Dedifferentiated amniotic fluid mesenchymal stem cell (primary cell): ENCODE data around the gene VPS26A.
A peak's percentile ranks its signal among the peaks of the same experiment; 100 is the strongest.

Source experiments
- DNase-seq: peaks from one replicate; pipeline ENCODE4 v3.0.0-alpha.2; 2016; ENCODE audit errors: extremely low spot score

Gene VPS26A

DNA sequence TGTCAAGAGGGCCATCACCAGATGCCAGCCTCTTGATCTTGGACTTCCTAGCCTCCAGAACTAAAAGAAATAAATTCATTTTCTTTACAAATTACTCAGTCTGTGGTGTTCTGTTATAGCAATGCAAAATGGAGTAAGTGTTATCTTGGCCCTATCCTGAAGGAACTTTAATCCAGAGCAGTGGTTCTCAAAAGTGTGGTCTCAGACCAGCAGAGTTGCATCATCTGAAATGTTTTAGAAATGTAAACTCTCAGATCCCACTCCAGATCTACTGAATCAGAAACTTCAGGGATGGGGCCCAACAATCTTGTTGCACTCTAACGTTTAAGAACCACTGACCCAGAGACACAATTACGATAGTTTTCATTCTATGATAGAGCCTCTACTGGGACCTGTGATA lies 52.8 kb downstream of the VPS26A start:
- DNase-seq: no peak

DNA sequence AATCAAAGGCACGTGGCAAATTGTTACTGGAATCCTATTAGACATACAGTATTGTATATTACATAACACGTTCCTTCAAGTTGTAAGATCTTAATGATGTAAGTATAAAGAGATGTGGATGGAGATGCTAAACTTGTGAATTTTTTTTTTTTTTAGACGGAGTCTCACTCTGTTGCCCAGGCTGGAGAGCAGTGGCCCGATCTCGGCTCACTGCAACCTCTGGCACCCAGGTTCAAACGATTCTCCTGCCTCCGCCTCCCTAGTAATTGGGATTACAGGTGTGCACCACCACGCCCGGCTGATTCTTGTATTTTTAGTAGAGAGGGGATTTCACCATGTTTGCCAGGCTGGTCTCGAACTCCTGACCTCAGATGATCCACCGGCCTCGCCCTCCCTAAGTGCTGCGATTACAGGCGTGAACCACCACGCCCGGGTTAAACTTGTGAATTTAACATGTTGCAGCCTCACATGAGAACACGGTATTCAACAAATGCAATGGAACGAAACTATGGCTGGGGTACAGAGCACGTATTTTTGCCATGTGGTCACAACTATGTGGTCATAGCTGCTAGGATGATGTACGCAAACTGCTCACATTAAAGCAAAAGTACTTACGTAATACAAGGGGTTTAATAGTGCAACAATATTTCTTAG lies 55.2 kb downstream of the VPS26A start:
- DNase-seq: peak; percentile 24

DNA sequence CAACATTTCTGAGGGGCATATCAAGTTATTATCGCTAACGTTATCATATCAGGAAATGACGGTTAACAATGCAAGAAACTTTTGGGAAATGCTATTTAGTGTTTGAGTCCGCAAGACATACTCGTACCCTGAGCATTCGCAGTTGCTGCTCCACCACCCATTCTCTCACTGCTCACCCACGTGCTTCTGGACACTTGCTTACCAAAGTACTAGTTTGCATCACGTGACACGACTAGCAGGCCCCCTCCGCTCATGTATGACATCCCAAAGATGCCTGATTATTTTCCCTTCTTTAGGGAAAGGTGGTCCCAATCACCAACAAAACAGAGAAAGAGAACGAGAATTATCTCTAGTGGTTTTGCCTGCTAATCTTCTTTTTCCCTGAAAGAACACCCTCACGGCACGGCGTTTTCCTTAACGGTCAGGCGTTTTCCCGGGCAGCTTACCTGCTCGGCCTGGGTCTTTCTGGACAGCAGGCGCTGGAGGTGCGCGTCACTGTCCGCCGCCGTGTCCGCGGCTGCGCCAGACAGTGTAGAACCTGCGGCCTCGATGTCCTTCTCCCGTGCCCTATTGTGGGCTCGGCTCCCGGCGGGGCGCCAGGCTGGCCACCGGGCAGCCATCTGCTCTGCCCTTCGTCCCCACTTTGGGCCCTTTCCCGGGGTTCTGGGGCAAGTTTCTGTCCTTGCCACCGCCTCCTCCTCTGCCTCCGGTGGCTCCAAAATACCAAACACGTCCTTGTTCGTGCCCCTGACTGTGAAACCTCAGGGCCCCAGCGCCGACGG lies 56.0 kb downstream of the VPS26A start, which contains the start of gene SUPV3L1:
Gene SUPV3L1 (plus strand): TSS at position 492 of the 782 bp plus-strand sequence. CDS start 58 bp downstream, at position 550.
- DNase-seq: peak; percentile 97

DNA sequence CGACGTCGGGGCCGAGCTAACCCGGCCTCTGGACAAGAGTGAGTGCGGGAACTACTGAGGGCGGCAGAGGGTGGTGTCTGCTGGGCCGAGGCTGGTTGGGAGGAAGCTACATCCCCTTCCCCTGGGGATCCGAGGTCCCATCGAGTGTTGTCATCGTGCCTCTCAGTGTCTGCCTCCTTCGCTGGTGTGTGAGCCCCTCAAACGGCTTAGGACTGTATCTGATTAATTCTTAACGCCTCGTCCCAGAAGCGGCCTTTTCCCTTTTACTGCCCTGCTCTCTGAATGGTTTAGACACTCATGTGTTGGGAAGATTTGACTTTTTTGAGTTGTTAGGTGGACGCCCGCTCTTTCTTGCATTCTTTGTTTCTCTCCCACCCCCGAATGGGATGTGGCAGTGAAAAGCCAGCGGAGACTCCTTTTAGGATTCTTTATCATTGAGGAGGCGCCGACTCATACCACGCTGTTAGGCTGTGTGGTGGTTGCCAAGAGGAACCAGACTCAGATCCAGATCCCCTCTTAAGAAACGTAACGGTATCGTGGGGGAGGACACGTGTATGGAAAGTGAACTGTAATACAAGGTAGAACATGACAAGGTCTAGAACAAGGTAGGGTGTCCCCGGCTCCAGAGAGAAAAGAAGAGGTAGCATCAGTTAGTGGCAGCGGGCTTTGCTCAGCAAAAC lies 56.7 kb downstream of the VPS26A start:
- DNase-seq: no peak

DNA sequence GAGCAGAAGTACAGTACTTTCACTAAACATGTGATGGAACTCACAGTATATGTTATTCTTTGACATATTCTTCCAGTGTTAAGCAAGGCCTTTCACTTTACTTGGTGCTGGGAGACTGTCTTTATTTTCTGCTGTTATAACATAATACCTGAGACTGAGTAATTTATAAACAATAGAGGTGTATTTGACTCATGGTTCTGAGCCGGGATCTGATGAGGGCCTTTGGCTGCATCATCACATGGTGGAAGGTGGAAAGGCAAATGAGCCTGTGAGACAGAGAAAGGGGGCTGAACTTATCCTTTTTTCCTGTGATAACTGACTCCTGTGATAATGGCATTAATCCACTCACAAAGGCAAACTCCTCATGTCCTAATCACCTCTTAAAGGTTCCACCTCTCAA lies 57.5 kb downstream of the VPS26A start:
- DNase-seq: no peak

DNA sequence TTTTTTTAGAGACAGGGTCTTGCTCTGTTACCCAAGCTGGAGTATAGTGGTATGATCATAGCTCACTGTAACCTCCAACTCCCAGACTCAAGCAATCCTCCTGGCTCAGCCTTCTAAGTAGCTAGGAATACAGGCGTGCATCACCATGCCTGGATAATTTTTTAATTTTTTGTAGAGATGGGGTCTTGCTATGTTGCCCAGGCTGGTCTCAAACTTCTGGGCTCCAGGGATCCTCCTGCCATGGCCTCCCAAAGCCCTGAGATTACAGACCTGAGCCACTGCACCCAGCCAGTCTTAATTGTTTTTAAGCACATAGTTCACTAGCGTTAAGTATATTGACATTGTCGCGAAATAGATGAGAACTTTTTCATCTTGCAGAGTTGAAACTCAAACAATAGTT lies 58.0 kb downstream of the VPS26A start:
- DNase-seq: no peak

DNA sequence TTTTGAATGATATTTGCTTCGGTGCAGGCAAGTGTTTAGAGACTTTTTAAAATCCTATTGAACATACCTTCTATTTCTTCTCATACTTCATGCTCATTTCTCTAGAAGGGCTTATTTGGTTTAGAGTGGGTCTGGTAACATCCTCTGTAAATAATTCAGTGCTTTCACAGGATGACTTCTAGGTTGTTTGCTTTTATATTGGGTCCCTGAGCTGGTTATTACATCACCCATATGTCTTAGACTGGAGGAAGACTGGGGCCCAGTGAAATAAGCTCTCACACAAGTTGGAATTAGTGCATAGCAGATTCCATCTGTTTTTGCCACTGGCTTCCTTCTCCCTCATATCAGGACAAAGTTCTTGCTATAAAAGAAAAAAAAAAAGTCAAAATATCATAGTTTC lies 62.5 kb downstream of the VPS26A start:
- no peak for DNase-seq

DNA sequence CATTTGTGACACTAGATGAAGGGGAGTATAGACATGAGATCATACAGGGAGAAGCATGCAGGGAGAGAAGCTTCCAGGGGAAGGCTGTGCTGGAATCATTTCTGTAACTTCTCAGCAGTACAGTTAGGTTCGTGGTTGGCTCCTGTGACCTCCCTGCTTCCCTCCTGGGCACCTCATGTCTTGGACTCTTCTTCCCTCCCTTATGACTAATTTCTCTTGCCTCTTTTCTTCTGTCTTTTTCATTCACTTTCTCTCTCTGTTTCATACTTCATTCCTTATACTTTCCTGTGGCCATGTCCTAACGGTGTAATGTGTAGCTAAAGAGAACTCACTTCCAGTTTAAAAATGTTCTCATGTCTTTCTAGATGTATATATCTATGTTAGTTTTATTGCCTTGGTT lies 77.1 kb downstream of the VPS26A start:
- no peak for DNase-seq

DNA sequence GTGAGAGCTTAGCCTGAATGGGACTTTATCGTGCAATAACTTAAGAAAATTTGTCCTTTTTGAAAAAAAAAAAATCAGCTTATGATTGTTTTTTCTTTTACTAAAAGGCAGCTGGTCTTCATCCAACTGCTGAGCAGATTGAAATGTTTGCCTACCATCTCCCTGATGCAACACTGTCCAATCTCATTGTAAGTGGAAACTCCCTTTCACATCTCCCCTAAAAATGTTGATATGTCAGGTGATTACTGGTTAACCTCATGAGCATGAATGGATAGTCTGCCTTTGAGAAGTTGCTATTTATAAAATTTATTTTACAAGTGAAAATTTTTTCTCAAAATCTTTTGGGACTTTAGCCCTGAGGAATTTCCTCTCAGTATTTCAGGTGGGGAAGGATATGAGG lies 78.4 kb downstream of the VPS26A start:
- DNase-seq: peak; percentile 94

DNA sequence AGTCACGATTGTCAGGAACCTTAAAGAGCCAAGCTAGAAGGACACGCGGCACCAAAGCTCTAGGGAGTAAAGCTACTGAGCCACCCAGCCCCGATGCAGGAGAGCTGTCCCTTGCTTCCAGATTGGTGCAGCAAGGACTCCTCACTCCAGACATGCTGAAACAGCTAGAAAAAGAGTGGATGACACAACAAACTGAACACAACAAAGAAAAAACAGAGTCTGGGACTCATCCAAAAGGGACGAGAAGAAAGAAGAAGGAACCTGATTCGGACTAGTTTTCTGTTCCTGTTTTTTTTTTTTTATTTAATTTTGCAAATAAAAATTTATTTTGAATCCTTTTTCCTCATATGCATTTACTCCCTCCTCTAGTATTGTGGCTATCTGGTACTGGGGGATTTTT lies 84.8 kb downstream of the VPS26A start:
- no peak for DNase-seq

DNA sequence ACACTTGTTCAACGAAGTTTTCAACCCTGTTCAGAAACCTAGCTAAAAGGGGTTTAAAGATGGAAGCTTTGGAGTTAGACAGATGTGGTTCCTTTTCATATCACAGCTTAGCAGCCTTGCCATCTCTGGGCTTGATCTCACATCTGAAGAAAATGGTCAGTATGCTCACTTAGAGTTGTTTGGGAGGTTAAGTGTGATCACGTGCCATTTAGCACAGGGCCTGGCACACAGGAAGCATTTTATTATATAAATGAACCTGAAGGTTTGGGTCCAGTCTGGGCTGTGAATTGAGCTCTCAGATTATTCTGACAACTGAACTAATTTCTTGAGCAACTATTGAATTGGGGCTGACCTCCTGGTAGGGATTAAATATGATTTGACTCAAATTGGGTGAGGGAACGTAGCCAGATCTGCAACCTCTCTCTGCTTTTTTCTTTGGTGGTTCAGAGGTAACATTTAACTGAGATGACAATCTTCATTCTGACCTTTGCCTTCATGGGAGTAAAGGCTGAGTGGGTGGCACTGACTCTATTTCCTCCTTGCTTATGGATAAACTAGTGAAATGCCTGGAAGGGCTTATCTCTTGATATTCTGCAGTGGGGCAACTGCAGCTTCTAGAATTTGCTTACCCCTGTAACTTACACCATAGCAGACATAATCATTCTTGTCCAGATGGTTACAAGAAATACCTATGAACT lies 86.0 kb downstream of the VPS26A start:
- DNase-seq: no peak

DNA sequence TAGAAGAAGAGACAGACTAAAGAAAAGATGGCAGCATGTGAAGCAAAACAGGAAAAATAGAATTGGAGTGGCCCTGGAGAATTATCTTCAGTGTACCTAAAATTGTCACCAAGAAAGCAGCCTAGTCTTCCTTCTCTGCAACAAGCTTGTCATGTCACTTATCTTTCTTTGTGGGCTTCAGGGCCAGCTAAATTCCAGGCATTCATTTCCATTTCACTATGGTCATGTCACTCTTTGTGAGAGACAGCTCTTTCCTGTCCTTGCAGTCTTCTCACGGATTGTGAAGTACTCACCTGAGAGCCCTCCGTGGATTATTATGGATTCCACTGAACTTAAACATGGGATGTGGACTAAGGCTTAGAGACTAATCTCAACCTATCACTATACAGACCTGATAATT lies 87.1 kb downstream of the VPS26A start:
- DNase-seq: no peak

DNA sequence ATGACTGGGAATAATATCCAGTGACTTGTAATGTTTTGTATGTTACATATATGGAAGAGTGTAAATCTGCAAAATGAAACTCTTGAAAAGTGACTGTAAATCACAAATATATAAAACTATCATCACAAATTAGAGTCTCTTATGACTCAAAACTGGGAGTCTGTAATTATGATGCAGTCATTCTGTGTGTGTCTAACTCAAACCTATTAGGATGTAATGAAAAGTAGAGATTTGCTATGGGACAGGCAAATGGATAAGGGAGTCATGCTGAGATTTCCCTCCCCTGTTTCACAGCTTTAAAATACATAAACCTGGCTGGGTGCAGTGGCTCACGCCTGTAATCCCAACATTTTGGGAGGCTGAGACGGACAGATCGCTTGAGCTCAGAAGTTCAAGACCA lies 87.5 kb downstream of the VPS26A start:
- no peak for DNase-seq

DNA sequence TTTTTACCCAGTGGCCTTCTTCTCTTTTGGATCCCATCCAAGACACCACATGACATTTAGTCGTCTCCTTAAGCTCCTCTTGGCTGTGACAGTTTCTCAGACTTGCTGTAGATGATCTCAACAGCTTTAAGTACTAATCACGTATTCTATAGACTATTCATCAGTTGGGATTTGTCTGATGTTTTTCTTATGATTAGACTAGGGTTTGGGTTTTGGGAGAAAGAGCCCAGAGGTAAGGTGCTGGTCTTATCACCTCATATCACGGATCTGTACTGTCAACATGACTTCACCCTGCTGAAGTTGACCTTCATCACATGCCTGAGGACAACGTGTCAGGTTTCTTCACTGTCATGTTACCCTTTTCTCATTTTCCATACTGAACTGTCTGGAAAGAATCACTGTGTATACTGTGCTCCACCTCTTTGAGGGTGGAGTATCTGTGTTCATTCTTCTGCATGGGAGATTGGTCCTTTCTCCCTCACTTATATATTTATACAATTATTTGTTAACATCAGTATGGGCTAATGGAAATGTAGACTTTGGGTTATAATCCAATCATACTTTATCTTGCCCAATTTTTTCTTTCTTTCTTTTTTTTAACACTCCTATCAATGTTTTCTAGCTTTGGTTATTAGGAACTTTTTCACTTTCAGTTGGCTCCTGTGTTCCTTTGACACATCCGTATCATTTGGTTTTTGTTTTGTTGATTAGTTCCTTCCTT lies 89.8 kb downstream of the VPS26A start:
- no peak for DNase-seq

DNA sequence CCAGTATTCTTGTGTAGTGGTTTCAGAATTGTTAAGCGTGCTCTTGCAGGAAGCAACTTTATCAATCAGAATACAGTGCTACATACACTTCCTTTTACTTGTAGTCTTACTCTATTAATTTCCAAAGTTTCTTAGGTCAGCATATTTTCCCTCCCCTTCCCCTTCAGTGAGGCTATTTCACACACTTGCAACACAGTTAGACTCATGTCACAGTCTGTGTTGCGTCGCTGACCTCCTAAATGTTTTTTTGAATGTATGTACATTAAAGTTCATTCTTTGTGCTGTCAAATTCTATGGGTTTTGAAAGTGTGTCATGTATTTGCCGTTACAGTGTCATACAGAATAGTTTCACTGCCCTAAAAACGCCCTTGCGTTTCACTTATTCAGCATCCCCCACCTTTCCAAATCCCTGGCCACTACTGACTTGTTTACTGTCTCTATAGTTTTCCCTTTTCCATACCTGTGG lies 90.7 kb downstream of the VPS26A start:
- DNase-seq: no peak

DNA sequence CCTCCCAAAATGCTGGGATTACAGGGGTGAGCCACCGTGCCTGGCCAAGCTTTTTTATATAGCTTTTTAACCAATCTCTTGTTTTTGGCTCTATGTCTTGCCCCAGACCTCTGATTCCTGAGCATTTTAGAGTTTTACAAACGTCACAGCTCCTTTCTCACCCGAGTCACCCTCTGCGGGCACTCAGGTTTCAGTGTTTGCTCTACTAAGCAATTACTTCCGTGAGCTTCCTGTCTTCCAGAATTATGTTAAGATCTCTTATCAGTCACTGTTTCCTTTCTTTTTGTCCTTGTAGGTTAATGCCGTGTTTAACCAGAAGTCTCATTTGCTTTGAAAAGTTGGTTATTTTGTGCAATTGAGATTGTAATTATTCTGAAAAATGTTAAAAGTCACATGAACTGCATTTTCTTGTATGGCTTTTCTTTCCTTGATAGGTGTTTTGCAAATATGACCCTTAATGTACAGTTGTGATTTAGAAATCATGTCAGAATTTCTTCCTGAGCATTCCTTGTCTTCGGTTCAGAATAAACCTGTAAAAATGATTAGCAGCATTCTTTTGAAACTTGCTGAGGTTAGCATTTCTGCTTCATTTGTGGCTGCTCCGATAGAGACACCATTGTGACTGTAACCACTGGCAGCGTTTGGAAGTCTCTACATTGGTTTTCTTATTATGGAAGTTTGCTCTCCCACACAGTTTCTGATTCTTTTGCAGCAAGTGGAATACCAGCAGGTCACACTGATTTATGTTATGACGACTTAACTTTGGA lies 91.6 kb downstream of the VPS26A start:
- no peak for DNase-seq

DNA sequence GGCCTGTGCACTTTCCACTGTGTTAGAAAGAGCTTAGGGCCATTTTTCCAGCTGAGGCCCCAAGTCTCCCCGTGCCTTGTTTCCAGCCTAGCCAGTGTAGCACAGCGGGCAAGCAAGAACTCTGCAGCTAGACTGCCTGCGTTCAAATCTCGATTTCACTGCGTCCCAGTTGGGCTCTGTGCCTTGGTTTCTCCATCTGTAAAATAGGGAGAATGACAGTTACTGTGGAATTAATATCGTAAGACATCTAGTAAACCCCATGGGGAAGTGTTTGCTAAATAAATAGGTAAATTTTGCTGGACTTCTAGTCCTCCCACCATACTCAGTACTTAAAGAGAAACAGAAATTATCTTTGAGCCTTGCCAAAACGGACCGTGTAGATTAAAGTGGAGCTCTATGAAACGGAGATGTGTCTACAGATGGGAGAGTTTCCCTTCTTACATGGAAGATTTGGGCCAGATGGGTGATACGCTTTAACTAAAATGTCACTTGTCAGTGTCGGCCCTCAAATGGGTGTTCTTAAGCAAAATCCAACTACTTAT lies 92.7 kb downstream of the VPS26A start:
- no peak for DNase-seq

DNA sequence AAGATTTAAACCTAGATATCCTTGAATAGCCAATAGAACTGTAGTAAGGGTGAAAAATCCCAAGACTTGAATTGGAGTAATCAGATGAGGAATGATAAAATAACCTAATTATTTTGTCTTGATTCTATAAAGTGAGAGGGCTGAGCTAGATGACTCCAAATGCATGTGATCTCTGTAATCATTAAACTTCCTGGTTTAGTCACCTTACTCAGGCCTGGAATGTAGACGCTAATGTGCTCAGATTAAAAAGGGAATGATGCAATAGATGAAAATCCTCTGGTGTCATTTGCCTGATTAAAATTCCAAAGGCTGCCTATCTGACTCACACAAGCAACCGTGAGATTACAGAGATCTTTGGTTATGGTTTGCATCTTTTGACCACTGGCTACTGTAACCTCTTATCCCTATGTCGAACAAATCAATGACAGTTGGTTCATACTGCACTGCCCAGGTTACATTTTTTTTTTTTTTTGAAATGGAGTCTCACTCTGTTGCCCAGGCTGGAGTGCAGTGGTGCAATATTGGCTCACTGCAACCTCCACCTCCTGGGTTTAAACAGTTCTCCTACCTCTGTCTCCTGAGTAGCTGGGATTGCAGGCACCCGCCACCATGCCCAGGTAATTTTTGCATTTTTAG lies 93.3 kb downstream of the VPS26A start:
- DNase-seq: peak; percentile 49

DNA sequence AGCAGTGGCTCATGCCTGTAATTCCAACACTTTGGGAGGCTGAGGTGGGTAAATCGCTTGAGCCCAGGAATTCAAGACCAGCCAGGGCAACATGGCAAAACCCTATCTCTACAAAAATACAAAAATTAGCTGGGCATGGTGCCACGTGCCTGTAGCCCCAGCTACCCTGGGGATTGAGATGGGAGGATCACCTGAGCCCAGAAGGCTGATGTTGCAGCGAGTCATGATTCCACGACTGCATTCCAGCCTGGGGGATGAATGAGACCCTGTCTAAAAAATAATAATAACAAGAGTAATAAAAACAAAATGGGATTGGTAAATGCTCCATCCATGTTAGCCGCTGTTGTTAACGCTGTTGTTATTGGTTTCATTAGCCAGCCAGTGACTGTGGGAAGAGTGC lies 94.9 kb downstream of the VPS26A start:
- DNase-seq: no peak

DNA sequence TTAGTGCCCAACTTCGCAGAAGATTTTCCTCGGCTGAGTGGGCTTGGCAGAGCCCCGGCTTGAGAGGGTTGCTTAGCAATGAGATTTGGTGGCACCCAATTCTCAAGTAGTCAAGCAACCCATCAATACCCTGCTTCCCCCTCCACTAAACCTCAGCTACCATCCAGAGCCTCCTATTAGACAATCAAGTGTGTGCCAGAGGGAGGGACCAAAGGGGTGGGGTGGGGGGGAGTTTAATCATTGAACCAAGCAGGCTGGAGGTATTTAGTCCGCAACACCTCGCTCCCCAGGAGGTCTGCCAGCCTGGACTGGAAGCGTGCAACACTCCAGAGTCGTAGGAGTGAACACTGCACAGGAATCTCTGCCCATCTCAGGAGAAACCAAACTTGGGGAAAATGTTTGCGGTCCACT lies 96.1 kb downstream of the VPS26A start, which contains the start of gene HKDC1:
Gene HKDC1 (plus strand): TSS at position 292 of the 411 bp plus-strand sequence. CDS start 104 bp downstream, at position 396.
- no peak for DNase-seq
